ENCODE data around the gene CLDN9.

CLDN9 gene

DNA sequence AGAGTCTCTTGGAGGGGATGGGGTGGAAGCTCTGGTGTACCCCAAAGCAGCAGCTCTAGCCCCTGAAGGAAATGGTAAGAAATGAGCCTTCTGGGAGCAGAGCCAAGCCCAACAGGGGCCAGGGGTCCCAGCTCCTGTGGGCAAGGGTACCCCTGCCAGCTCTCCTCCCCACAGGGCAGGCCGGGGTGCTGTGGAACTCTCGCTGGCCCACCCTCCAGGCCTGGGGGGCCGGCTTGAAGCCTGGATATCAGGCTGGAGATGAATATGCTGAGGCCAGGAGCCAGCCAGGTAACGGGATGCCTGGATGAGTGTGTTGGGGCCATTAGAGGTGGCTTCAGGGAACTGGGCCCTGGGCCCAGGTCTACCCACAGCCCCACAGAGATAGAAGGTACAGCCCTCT, 12.2 kb upstream of the CLDN9 start:
- no peak for DNase-seq

DNA sequence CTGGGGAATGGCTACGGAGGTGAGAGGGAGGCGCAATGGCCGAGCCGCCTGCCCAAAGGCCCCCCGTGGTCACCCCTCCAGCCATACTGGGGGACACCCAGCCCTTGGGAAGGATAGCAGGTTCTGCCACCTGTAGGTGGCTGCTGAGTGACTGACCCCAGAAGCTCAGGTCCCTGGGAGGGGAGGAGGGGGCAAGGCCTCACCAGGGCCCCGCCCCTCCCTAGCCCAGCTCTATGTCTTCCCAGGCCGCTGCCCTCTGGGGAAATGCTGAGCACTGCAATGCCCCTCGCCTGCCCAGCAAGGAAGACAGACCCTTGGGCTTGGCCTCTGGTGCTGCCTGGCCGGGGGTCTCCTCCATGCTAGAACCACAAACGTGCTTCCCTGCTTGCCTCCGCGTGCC, 11.4 kb upstream of the CLDN9 start:
- DNase-seq = no peak

DNA sequence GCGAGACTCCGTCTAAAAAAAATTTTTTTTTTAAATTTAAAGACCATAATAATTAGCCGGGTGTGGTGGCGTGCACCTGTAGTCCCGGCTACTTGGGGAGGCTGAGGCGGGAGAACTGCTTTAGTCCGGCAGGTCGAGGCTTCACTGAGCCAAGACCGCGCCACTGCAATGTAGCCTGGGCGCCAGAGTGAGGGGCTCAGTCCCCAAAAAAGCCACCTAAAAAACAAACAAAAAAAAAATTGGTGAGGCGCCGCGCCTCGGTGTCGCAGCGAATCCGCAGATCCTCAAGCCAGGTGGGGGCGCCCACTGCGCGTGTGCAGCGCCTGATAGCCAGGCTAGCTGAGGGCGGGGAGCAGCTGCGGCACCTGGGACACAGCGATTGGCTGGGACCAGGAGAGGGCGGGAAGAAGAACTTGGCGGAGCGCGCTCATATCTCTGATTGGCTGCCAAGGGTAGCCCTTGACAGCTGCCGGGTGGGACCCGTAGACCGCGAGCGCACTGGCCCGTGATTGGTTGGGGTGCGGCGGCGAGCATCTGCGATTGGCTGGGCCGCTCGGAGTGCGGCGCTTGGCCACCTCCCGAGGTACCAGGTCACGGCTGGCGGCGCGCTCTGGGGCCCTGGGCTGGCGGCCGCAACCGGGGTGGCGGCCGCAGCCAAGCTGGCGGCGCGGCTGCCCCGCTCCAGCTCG, 9.0 kb upstream of the CLDN9 start:
- DNase-seq = peak; percentile 88

DNA sequence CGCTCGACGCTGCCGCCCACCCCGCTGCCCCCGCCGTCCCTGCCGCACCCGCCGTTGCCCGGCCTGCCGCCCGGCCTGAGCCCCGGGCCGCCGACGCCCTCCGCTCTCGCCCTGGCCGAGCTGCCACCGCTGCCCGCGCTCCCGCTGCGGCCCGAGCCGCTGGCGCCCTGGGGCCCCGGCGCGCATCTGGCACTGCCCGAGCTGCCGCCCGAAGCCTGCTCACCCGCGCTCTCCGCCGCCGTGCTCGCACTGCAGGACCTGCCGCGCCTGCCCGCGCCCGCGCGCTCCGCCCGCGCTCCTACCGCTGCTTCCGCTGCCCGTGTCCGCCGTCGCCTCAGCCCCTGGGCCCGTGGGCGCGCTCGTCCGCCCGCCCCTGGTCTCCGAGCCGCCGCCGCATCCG, 8.4 kb upstream of the CLDN9 start:
- no peak for DNase-seq

DNA sequence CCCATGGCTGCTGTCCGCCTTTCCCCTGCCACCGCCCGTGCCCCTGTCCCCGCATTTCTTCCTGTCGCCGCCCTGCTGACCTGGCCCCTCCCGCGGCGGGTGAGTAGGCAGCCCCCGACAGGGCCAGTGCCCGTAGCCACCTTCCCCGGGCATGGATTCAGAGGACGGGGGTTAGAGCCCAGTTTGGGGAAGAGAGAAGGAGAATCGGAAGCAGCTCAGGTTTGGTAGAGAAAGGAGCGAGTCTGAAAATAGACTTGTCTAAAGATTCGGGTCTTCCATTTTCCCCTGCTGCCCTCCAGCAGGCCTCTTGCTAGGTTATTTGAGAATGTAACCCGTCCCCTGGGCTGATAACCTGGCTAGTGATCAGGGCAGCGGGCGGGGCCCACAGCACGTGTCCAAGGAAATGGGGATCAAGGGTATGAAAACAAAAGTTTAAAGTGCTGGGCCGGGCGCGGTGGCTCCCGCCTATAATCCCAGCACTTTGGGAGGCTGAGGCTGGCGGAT, 7.9 kb upstream of the CLDN9 start:
- DNase-seq = no peak

DNA sequence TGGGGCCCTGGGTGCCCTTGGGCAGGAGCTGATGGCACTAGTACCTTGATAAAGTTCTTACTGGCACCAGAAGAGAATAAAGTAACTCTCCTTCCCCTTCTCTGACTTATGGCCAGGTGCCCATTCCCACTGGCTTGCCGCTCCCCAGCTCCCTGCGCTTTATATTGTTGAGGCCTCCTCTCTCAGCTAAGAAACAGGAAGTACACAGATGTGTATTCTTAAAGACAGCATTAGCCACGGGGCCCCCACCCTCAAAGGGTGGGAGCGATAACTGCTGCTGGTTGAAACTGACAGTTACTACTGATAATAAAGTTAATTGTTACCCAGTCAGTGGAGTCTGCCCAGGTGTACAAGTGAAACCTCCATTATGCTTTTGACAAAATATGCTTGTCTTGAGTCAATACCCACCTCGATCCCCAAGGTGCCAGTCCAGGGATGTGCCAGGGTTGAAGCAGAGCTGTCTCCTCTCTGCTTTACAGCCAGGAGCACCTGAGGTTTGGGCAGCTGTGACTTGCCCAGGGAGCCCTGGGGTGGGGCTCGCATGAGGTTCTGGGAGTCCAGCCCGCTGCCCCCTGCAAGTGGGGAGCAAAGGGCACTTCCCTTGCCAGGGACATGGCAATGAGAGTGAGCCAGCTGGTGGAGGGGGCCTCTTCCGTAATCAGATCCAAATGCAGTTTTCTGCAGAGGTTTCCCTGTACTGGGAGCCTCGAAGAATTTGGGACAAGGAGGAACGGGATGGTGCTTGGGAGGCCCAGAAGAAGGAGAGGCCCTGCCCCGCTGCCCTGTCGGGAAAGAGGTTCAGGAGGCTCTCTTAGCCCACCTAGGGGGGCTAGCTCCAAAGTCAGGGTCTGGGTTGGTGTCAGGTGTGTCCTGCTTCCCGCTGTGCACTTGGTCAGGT, 5.4 kb upstream of the CLDN9 start:
- DNase-seq = no peak

DNA sequence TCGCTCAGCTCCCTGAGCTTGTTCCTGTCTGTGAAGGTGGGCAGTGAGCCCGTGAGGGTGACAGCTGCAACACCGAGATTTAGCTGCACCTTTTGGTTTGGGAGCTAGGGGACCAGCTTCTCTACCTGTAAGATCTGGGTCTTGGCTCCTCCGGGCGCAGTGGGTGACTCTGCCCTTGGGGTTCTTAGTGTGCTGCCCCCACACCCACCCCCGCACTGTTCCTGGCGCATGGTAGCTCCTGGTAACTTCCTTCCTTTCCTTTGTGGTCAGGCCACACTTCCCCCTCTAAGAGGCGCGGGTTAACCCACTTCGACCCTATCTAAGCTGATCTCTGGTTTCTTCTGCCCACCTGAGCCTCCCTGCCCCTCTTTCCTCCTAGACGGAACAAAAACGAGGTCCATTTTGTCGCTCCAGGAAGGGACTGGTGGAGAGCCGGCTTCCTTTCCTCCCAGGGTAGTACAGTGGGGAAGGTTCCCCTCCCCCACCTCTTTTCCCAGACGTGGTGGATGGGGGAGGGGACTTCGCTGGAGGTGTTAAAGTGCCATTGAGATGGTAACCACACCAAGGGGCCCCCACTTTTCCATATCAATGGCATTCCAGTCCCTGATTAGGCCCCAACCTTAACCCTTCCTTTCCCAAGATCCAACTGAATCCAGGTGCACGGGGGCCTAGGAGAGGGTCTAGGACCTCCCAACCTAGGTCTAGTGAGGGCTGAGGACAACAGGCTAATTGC, 4.6 kb upstream of the CLDN9 start:
- no peak for DNase-seq

DNA sequence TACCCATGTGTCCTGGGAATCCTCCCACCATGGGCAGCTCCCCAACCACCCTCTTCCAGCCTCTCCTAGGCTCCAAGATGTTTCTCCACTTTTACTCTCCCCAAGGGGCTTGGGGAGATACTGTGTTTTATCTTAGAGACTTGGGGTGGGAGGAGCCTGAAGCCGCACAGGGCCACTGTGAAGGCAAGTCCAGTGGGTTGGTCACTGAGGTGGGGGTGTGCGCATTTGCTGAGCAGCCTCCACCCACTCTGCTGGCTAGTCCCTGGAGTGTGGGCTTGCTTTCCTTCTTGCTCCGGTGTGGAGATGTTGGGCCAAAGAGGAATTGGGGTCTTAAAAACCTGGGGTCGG, 4.1 kb upstream of the CLDN9 start:
- DNase-seq = no peak

DNA sequence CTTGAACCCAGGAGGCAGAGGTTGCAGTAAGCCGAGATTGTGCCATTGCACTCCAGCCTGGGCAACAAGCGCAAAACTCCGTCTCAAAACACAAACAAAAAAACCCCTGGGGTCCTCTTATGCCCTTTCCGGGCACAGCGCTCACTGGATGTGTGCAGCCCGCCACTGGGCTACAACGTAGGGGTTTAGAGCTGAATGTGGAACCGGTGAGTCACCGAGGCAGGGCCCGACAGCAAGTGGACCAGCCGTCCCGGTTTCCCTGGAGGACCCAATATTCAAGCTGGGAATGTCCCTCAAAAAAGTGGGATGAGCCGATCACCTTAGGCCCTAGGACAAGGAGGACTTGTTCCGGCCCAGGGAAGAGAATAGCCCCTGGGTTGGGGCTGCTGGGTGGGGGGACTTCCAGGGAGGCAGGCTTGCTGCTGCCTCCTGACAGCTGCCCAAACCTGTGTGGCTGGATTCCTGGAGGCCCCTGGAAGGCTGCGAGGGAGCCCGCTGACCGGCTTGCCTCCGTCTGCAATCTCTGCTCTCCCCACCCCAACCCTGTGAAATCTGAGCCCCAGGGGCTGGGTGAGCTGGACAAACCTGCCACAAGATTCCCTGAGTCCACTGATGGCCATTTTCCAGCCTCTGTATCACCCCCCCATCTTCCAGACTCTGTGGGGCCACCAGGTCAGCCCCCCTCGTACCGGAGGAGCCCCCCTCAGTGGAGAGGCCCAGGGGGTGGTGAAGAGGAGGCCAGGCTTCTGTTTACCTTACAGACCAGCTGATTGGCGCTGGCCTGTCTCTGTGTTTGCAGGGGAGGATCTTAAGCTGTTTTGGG, 2.9 kb upstream of the CLDN9 start:
- no peak for DNase-seq

DNA sequence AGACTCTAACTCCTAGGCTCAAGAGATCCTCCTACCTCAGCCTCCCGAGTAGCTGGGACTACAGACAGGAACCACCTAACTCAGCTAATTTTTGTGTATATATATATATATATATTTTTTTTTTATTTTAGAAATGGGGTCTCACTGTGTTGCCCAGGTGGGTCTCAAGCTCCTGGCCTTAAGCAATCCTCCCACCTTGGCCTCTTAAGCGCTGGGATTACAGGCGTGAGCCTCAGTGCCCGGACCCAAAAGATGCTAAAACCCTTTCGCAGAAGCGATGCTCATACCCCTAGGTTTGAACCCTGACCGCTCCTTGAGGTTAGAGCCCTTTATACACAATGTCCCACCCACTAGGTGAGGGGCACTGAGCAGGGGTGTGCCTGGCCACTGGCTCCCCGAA, 2.2 kb upstream of the CLDN9 start:
- DNase-seq = no peak

DNA sequence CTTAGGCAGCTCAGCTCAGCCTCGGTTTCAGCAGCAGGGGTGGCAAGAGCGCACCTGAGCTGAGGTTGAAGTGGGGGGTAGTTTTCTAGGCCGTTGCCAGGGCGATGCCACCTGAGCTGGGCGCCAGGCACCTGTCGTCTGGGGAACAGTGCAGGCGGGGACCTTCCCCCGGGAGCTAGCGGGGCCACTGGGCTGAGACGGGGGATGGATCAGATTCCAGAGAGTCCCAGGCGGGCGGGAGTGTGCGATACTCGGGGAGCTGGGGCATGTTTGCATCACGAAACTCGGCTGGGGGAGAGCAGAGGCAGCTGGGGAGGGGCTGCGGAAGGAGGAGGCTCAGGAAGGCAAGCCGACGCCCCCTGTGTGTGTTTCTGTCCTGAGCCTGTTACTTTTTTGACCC, 477 bp upstream of the CLDN9 start:
- DNase-seq = no peak

DNA sequence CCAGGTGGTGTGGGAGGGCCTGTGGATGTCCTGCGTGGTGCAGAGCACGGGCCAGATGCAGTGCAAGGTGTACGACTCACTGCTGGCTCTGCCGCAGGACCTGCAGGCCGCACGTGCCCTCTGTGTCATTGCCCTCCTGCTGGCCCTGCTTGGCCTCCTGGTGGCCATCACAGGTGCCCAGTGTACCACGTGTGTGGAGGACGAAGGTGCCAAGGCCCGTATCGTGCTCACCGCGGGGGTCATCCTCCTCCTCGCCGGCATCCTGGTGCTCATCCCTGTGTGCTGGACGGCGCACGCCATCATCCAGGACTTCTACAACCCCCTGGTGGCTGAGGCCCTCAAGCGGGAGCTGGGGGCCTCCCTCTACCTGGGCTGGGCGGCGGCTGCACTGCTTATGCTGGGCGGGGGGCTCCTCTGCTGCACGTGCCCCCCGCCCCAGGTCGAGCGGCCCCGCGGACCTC, 798 bp downstream of the CLDN9 start:
- no peak for DNase-seq

DNA sequence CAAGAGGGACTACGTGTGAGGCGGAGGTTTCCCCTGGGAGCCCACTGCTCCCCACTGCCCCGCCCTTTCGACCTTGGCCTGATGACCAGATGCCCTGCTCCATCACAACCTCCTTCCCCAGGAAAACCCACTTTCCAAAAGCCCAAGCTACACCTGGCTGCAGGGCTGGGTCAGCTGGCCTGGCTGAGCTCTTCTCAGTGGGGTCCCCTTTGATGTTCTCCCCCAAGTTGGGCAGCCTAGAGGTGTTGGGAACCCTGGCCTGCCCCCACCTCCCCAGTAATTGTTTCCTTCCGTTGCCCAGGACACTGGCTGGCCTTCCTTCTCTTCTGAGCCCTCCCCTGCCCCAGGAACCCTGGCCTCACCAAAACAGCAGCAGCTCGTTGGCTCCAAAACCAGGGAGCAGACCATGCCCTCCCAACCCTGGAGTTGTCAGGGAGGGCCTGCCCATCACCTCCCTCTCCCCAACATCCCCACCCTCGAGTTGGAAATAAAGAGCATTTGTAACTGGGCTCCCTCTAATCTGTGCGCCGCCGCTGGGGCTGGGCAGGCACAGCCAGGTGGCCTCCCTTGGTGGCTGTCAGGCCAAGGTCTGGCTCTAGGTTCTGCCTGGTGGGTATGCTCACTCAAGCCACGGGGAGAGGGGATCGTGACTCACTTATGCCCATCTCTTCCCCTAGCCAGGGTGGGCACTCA, 1.4 kb downstream of the CLDN9 start:
- no peak for DNase-seq

DNA sequence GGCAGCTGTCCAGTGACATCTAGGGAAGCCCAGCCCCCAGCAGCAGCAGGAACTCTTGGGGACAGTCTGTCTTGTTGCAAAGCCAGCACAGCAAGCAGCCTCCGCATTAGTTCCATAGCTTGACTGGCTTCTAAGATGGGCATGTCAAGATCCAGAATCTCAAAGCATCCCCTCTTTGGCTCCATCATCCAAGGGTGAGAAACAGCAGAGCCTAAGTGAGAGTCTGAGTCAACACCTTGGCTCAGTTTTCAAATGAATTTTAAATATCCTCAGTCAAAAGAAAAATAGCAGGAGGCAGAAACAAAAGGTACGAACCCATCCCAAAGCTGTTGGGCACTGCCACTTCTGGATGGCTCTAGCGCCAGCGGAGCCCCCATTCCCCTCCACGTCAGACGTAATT, 2.2 kb downstream of the CLDN9 start:
- DNase-seq = no peak

DNA sequence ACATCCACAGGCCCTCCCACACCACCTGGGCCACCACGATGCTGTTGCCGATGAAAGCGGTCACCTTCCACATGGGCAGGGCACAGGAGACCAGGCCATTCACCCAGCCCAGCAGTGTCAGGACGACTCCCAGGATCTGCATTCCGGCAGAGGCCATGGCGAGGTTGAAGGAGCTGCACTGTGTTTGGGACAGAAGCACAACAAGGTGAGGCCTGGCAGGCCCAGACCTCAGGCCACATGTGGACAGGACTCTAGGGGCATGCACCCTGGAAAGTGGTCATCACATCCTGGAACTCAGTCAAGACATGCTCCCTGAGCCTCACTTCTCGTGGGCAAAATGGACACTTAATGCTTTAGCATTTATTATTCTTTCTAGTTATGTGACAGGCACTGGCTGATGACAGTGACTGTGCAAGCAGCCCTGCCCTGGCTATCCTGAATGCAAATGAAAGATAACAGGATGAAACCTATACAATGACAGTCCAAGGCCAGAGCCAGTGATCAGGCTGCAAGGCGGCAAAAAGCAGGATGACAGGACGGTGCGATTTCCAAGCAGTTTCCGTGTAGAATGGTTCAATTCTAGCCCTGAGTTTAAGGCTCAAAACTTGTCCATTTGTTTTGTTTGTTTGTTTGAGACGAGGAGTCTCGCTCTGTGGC, 3.3 kb downstream of the CLDN9 start:
- DNase-seq = no peak

DNA sequence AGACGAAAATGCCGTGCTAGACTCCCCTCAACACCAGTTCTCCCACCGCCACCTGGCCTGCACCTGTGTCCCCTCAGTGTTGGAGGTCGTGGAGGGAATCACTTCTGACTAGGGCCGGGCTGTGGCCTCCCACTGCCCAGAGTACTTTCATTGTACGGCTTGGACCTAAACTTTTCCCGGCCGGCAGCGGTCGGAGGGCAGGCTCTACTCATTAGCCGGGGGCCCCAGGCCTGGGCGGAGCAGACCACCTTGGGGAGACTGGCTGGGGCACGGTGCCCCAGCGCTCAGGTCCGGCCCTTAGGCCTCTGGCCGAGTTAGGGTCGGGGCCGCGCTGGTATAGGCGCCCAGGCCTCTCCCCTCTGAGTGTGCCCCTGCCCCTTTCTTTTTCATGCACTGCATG, 4.6 kb downstream of the CLDN9 start:
- no peak for DNase-seq

DNA sequence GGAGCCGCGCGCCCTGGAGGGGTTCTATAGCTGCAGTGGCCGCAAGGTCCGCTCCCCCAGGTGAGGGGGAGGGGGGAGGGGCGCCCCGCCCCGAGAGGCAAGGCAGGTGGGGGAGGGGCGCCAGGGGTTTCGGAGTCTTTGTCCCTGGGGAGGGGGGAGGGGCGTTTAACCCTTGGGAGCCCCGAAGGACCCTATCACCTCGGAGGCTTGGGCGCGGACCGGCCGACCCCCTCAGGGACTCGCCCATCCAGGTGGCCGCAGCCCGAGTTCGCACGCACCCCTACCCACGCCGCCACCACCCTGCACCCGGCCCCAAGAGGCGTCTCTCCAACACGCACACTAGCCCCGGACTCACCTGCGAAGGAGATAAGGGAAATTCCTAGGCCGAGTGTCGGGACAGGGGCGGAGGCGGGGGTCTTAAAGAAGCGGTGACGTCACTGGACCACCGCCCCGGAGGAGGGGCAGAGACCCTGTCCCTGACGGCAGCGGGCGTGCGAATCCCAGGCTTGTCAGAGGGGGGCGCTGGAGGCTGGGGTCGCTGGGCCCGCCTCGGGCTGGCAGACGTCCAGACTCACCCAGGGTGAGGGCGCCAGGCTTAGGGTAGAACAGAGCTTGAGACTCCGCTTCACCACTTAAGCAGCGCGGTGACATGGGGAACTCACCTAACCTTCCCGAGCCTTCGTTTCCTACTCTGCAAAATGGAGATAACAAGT, 5.2 kb downstream of the CLDN9 start, which contains the start of gene CLDN6:
CLDN6 (minus strand) TSS at position 390 of the 713 bp plus-strand sequence. CDS start 2,162 bp downstream, outside the sequence.
- no peak for DNase-seq

DNA sequence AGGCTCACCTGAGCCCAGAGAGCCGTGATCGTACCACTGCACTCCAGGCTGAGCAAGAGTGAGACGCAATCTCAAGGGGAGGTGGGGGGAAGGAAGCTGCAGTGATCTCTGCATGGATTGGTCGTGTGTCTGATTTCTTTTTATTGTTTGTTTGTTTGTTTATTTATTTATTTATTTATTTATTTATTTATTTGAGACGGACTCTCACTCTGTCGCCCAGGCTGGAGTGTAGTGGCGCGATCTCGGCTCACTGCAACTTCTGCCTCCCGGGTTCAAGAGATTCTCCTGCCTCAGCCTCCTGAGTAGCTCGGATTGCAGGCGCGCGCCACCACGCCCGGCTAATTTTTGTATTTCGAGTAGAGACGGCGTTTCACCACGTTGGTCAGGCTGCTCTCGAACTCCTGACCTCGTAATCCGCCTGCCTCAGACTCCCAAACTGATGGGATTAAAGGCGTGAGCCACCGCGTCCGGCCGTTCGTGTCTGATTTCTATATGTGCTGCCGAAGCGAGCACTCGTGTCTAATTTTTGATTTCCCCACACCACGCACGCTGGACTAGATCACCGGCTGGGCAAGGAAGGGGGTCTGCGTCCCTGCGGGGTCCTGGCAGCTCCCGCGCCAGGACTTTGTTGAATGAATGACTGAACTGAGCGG, 7.0 kb downstream of the CLDN9 start:
- DNase-seq = no peak

DNA sequence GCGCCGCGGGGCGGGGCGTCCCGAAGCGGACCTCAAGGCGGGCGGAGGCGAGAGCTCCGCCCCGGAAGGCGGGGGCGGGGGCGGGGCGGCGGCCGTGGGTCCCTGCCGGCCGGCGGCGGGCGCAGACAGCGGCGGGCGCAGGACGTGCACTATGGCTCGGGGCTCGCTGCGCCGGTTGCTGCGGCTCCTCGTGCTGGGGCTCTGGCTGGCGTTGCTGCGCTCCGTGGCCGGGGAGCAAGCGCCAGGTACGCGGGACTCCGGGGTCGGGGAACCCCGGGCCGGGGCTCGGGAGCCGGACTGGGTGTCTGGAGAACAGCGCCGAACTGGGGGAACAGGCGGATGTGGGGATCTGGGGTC, 7.5 kb downstream of the CLDN9 start, which contains the start of gene TNFRSF12A:
TNFRSF12A (plus strand) TSS at position 122 of the 357 bp plus-strand sequence; CDS start at position 152, 30 bp downstream.
- peak; percentile 44 for DNase-seq

All from activated T-cell treated with anti-CD3 and anti-CD28 coated beads for 4 hours (primary cell).